PC-3 (cell line): ENCODE results near the gene MACROD2.

Source experiments
- CTCF ChIP-seq: fragments of 300-600 bp; sonication (generic); conservative IDR thresholded peaks from 2 replicates; pipeline ENCODE4 v1.5.1; 2017; ENCODE audit warnings: antibody characterized with exemption, low read depth, mild to moderate bottlenecking, low read length
- EZH2 ChIP-seq: fragments of 300-600 bp; sonication (generic); IDR thresholded peaks from one replicate; pipeline ENCODE4 v1.6.1; 2017; ENCODE audit warnings: antibody characterized with exemption, mild to moderate bottlenecking, low read length; ENCODE audit not compliant: unreplicated experiment
- EZH2phosphoT487 ChIP-seq: fragments of 300-600 bp; sonication (generic); IDR thresholded peaks from 2 replicates; pipeline ENCODE4 v1.6.1; 2018; ENCODE audit warnings: mild to moderate bottlenecking, antibody characterized with exemption, low read length, borderline replicate concordance

- no peak for TF ChIP-seq EZH2phosphoT487
- no peak for TF ChIP-seq CTCF
- TF ChIP-seq EZH2 = no peak
Observed at GRCh38 chr20:16083639-16084280, 2088.4 kb downstream of the MACROD2 start.
